Endodermal cell (in vitro differentiated cells): ENCODE measurements around the gene MRPS9. TPM values are rescaled to one million over a fixed set of nuclear protein-coding genes. Genes with fewer than 3 reads are reported as not detected.

ENCODE experiments used
- DNase-seq: peaks from one replicate; pipeline ENCODE4 v3.0.0-alpha.2; 2017
- H3K27ac ChIP-seq: 2 replicates; pipeline ENCODE4 v1.5.1; 2013; ENCODE audit warnings: mild to moderate bottlenecking, low read depth, low read length, moderate library complexity
- H3K27me3 ChIP-seq: 2 replicates; pipeline ENCODE4 v1.6.1; 2013; ENCODE audit warnings: mild to moderate bottlenecking, low read length, moderate library complexity; ENCODE audit not compliant: insufficient read depth, control insufficient read depth, poor library complexity, severe bottlenecking
- H3K36me3 ChIP-seq: 2 replicates; pipeline ENCODE4 v1.7.0; 2013; ENCODE audit warnings: mild to moderate bottlenecking, low read length, moderate library complexity; ENCODE audit not compliant: control insufficient read depth, insufficient read depth
- H3K4me1 ChIP-seq: one replicate; pipeline ENCODE4 v1.7.0; 2013; ENCODE audit warnings: low read length; ENCODE audit not compliant: control insufficient read depth, insufficient read depth
- H3K4me3 ChIP-seq: 2 replicates; pipeline ENCODE4 v1.5.1; 2013; ENCODE audit warnings: mild to moderate bottlenecking, low read length, moderate library complexity
- H3K9ac ChIP-seq: 2 replicates; pipeline ENCODE4 v1.6.1; 2013; ENCODE audit warnings: mild to moderate bottlenecking, low read length, moderate library complexity; ENCODE audit not compliant: poor library complexity, severe bottlenecking; ENCODE audit errors: extremely low read depth
- H3K9me3 ChIP-seq: 2 replicates; pipeline ENCODE4 v1.6.1; 2013; ENCODE audit warnings: mild to moderate bottlenecking, low read length, moderate library complexity; ENCODE audit not compliant: control insufficient read depth
- H3K27ac Mint-ChIP-seq: 2 replicates; pipeline ENCODE4 v1.8.0; 2020; ENCODE audit warnings: mixed read lengths
- H3K27me3 Mint-ChIP-seq: 2 replicates; pipeline ENCODE4 v1.8.0; 2021; ENCODE audit warnings: mild to moderate bottlenecking, mixed read lengths; ENCODE audit not compliant: insufficient read depth
- H3K36me3 Mint-ChIP-seq: 2 replicates; pipeline ENCODE4 v1.8.0; 2020; ENCODE audit warnings: low read depth, mixed read lengths
- H3K4me1 Mint-ChIP-seq: 2 replicates; pipeline ENCODE4 v1.8.0; 2020; ENCODE audit warnings: mixed read lengths
- H3K4me3 Mint-ChIP-seq: 2 replicates; pipeline ENCODE4 v1.8.0; 2020; ENCODE audit warnings: mild to moderate bottlenecking, moderate library complexity, mixed read lengths
- H3K9me3 Mint-ChIP-seq: 2 replicates; pipeline ENCODE4 v1.8.0; 2020; ENCODE audit warnings: mild to moderate bottlenecking, mixed read lengths
- CTCF ChIP-seq: fragments of 200-600 bp; sonication (generic); conservative IDR thresholded peaks from 2 replicates; pipeline ENCODE4 v1.5.0; 2021; ENCODE audit warnings: antibody characterized with exemption, mild to moderate bottlenecking
- WGBS, 2 experiments: methylation state at CpG; one replicate each; pipeline versions ENCODE4 v1.1.5 to v1.1.7; 2013; ENCODE audit warnings: missing lambda C conversion rate in 2 of 2, mixed read lengths in 1 of 2; ENCODE audit not compliant: insufficient coverage in 1 of 2, insufficient read length in 1 of 2; 5-methylcytosine and 5-hydroxymethylcytosine counted together
- total RNA-seq, 2 donors: library from RNA; stranded (reverse); fragmentation: NEBNext Ultra II Directional in 1 of 2; extraction: Animal tissue kit (Norgen Biotek cat#: 25700) in 1 of 2; gene quantifications; 2 replicates in 1 of 2; 3 replicates in 1 of 2; pipeline ENCODE4 v1.2.1, GENCODE V29; 2021

MRPS9 gene
- total RNA-seq, 2 donors from 2014 or later, result 43.4 to 52.1 TPM

DNA sequence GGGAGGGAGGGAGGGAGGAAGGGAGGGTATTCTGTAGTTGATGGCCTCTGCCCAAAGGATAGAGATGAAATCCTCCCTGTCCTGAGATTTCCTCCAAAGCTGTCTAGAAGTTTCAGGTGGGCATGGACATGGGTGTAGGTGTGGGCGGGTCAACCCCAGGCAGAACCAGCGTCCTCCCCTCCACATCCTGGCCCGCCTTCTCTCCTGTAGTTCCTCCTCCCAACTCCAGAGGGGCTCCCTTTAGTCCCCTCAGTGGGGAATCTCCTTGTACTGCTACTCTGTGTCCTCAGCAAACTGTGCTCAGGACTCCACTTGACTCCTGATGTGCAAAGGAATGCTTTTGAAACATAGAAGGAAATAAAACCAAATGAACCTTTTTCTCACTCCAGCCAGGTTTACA lies 88.1 kb downstream of the MRPS9 start:
- Histone ChIP-seq H3K9ac (no peak overlapping the region), H3K36me3 (no peaks in the 10 kb centered on the region), H3K4me1 (no peaks in the 10 kb centered on the region), H3K27me3 (peaks cover 12% of the 10 kb centered on the region), H3K9me3 (no peaks in the 10 kb centered on the region), H3K4me3 (no peak overlapping the region), H3K27ac (no peak overlapping the region)
- Mint-ChIP-seq H3K27me3 (peaks cover 40% of the 10 kb centered on the region), H3K4me3 (no peak overlapping the region), H3K27ac (no peak overlapping the region), H3K4me1 (peaks cover 2% of the 10 kb centered on the region), H3K36me3 (no peaks in the 10 kb centered on the region), H3K9me3 (peaks cover 4% of the 10 kb centered on the region)
- 70 to 84% methylated on average over 3 of the region's 3 CpGs for WGBS, 2 experiments
- TF ChIP-seq CTCF, result no peak
- DNase-seq, result peak; percentile 58

- no peaks in the 10 kb centered on the region for H3K9me3 ChIP-seq
- no peaks in the 10 kb centered on the region for H3K4me1 Mint-ChIP-seq
- no peaks in the 10 kb centered on the region for H3K36me3 ChIP-seq
- H3K4me3 ChIP-seq, result no peak overlapping the region
- 86 to 87% methylated on average over 3 to 5 of the region's 5 CpGs for WGBS, 2 experiments
- H3K4me3 Mint-ChIP-seq, result no peak overlapping the region
- no peak overlapping the region for H3K27ac ChIP-seq
- H3K9ac ChIP-seq, result no peak overlapping the region
- no peaks in the 10 kb centered on the region for H3K36me3 Mint-ChIP-seq
- H3K27me3 Mint-ChIP-seq, result peaks cover 45% of the 10 kb centered on the region
- H3K4me1 ChIP-seq, result no peaks in the 10 kb centered on the region
- no peak for TF ChIP-seq CTCF
- H3K9me3 Mint-ChIP-seq, result peaks cover 4% of the 10 kb centered on the region
- H3K27ac Mint-ChIP-seq, result no peak overlapping the region
- DNase-seq, result no peak
- peaks cover 16% of the 10 kb centered on the region for H3K27me3 ChIP-seq
These were observed 88.5 kb downstream of the MRPS9 start for GRCh38 chr2:105126336-105126735.

DNA sequence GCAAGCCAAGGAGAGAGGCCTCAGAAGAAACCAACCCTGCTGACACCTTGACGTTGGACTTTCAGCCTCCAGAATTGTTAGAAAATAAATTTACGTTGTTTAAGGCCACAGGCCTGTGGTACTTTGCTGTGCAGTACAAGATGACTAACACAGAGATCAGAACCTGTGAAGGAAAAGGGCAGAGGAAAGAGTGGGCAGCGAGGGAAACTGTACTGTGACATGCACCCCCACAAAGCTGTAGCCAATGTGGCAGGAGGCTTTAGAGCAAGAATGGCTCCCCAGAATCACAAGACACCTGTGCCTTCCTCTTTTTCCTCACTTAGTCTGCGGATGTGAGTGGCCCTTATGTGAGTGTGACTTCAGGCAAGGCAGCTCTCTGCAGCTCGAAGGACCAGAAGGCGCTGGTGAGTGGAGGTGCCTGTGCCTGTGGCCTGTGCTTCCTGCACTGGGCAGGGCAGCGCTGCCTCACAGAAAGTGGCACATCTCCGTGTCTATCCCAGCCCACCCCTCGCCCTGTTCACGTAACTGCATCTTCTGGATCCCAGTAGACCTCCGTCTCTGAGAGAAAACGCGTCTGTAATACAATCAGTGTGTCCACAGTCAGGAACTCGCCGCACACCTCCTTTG lies 89.5 kb downstream of the MRPS9 start:
- H3K9me3 Mint-ChIP-seq, result peaks cover 4% of the 10 kb centered on the region
- Histone ChIP-seq H3K4me3 (no peak overlapping the region), H3K4me1 (no peaks in the 10 kb centered on the region), H3K27ac (no peak overlapping the region), H3K36me3 (no peaks in the 10 kb centered on the region), H3K9me3 (no peaks in the 10 kb centered on the region), H3K9ac (no peak overlapping the region), H3K27me3 (peaks cover 26% of the 10 kb centered on the region)
- H3K4me1 Mint-ChIP-seq, result no peaks in the 10 kb centered on the region
- H3K27me3 Mint-ChIP-seq, result peaks cover 55% of the 10 kb centered on the region
- TF ChIP-seq CTCF, result no peak
- 94 to 97% methylated on average over 14 to 15 of the region's 15 CpGs for WGBS, 2 experiments
- H3K27ac Mint-ChIP-seq, result no peak overlapping the region
- H3K36me3 Mint-ChIP-seq, result no peaks in the 10 kb centered on the region
- DNase-seq, result peak; percentile 26
- H3K4me3 Mint-ChIP-seq, result no peak overlapping the region
